GM19463 (cell line): ENCODE results near the gene CGB8.
"Not testable (repeated sequence)": the region's sequence is repeated elsewhere in the genome, so short reads cannot be mapped to it uniquely, and the experiment has no call there.

Source experiments
- ATAC-seq: cut with Tn5 transposase; IDR thresholded peaks from one replicate; pipeline ENCODE4 v1.9.1; 2021; ENCODE audit warnings: mild to moderate bottlenecking, moderate library complexity; ENCODE audit not compliant: unreplicated experiment

CGB8 gene

GRCh38 chr19:49049011-49049410 lies at the start of gene CGB8:
CGB8 (minus strand) TSS chr19:49049111; CDS start chr19:49048739, 372 bp downstream.
- ATAC-seq: not testable (repeated sequence)

- no peak for ATAC-seq
Measured at GRCh38 chr19:49097453-49098288, 48.8 kb upstream of the CGB8 start.

- ATAC-seq: no peak
Measured at GRCh38 chr19:49094505-49095482, 45.9 kb upstream of the CGB8 start.

- ATAC-seq: no peak
Measured at GRCh38 chr19:49092686-49093085, 43.8 kb upstream of the CGB8 start.

DNA sequence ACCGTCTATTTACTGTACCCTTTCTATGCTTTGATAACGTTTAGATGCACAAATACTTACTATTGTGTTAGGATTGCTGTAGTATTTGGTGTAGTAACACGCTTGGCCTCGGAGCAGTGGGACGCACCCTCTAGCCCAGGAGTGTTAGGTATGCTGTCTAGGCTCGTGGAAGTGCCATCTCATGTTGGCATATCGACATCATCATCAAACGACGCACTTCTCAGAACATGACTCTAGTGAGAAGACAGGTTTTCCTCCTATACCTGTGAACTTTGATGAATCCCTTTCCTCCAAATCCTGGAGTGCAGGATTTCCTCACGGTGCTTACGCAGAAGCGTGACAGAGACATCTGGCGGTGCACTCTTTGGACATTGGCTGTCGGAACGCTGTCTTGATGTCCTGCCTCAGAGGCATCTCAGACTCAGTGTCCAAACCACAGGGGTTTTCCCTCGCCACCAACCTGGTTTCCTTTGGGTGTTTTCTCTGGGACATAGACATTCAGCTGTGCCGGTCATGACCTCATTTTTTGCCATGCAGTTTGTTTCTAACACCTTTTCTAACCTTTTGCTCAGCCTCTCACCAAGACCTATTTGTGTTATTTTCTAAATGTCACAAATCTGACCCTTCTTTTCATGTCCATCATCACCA lies 42.6 kb upstream of the CGB8 start:
- ATAC-seq: no peak

GRCh38 chr19:49086296-49086695 lies 37.4 kb upstream of the CGB8 start:
- no peak for ATAC-seq

GRCh38 chr19:49085868-49086232 lies 36.9 kb upstream of the CGB8 start:
- ATAC-seq: no peak

DNA sequence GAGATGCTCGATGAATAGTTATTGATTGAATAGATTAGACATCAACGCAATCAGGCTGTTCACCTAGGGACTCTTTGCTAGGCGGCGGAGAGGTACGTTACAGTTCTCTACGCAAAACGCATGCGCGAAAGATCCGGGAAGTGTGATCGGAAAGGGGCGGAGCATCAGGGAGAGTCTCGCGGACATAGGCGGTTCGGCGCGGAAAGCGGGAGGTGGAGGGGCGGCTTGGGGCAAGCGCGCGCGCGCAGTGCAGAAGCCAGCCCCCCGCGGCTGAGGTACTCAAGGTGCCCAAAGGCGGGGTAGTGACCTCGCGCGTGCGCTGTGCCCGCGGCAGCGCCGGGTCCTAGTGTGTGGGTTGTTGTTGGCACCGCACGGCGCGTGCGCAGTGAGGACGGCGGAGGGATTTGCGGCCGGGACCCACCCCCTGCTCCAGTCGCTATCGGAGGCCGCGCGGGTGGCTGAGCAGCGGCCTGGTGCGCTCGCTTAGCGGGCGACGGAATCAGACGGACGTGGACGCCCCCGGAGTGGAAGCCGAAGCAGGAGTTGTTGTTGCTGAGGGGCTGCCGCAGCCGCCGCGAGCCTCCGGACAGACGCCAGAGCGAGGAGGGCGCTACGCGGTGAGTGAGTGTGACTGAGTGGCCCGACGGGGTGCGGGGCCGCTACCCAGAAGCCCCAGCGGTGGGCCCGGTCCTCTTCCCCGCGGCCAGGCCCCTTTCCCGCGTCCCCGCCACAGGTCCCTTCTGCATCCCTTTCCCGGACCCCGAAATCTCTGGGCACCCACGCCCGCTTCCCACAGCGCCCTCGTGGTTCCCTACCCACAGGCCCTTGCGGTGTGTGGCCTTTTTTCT lies 36.3 kb upstream of the CGB8 start, which contains the start of gene SNRNP70:
Gene SNRNP70 (plus strand): TSS at position 432 of the 848 bp plus-strand sequence. CDS start 964 bp downstream, outside the sequence.
- peak; percentile 80 for ATAC-seq

DNA sequence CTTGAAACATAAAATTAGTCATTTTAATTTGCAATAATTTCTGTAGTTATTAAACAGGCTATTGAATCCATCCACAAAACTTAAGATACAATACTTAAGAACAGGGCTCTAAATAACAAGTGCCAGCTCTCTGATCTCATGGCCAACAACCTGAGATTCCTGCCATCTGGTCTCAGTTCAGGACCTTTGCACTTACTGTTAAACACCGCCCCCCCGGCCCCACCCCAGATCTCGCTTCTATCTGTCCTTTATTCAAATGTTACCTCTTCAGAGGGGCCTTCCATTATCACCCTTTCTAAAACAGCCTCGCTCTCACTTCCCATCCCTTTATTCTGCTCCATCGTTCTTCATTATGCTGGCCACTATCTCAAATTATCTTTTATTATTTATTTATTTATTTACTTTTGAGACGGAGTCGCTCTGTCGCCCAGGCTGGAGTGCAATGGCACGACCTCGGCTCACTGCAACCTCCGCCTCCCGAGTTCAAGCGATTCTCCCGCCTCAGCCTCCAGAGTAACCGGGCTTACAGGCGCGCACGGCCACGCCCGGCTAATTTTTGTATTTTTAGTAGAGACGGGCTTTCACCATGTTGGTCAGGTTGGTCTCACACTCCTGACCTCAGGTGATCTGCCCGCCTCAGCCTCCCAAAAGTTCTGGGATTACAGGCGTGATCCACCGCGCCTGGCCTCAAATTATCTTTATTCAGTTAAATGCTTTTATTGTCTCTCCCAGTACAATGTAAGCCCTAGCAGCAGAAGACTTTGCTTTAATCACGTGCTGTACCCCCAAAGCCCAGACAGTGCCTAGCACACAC lies 35.5 kb upstream of the CGB8 start:
- no peak for ATAC-seq

DNA sequence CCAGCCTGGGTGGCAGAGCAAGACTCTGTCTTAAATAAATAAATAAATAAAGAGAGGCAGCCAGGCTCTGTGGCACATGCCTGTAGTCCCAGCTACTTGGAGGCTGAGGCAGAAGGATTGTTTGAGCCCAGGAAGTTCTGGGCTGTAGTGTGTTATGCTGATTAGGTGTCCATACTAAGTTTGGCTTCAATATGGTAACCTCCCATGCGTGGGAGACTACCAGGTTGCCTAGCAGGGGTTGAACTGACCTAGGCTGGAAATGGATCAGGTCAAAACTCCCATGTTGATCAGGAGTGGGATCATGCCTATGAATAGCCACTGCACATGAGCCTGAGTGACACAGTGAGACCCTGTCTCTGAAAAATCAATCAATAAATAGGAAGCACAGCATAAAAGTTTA lies 32.4 kb upstream of the CGB8 start:
- ATAC-seq: no peak

DNA sequence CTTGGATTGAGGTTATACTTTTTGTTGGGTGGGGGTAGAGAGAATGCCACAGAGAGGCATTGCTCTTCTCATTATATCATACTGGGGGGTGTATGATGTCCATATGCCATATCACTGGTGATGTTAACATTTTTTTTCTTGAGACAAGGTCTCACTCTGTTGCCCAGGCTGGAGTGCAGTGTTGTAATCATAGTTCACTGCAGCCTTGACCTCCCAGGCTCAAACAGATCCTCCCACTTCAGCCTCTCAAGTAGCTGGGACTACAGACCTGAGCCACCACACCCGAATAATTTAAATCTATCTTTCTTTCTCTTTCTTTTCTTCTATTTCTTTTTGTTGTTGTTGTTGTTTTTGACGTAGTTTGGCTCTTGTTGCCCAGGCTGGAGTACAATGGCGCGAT lies 31.5 kb upstream of the CGB8 start:
- no peak for ATAC-seq

- not testable (repeated sequence) for ATAC-seq
Measured at GRCh38 chr19:49074869-49075268, 26.0 kb upstream of the CGB8 start.

- no peak for ATAC-seq
Measured at GRCh38 chr19:49073514-49074378, 24.8 kb upstream of the CGB8 start.

- no peak for ATAC-seq
Measured at GRCh38 chr19:49071860-49072547, 23.1 kb upstream of the CGB8 start.

GRCh38 chr19:49070416-49070815 lies 21.5 kb upstream of the CGB8 start:
- no peak for ATAC-seq

GRCh38 chr19:49069026-49069425 lies 20.1 kb upstream of the CGB8 start:
- no peak for ATAC-seq

- ATAC-seq: no peak
Measured at GRCh38 chr19:49067554-49067953, 18.6 kb upstream of the CGB8 start.
